Fibroblast of mammary gland (primary cell): ENCODE data around the gene CYB5A.
A peak's percentile ranks its signal among the peaks of the same experiment; 100 is the strongest.

Experiments used
- DNase-seq: peaks from one replicate; pipeline ENCODE4 v3.0.0-alpha.2; 2010; ENCODE audit warnings: low read depth
- H3K4me3 ChIP-seq: 2 replicates; pipeline ENCODE4 v1.5.1; 2011; ENCODE audit warnings: low read depth, mild to moderate bottlenecking, low read length, moderate library complexity; ENCODE audit not compliant: control insufficient read depth
- CTCF ChIP-seq: conservative IDR thresholded peaks from 2 replicates; pipeline ENCODE4 v1.5.1; 2011; ENCODE audit warnings: low read depth, low read length, inconsistent platforms; ENCODE audit not compliant: control insufficient read depth, insufficient read depth

CYB5A gene

GRCh38 chr18:74291771-74292540 lies at the start of gene CYB5A:
CYB5A (minus strand) TSS chr18:74291963; CDS start chr18:74291875, 88 bp downstream.
- peak; percentile 93 for DNase-seq
- H3K4me3 ChIP-seq, result peak within 1 kb of the TSS; percentile 90
- TF ChIP-seq CTCF, result peak; percentile 1

- no peak overlapping the region for H3K4me3 ChIP-seq
- TF ChIP-seq CTCF, result no peak
- DNase-seq, result no peak
Observed at GRCh38 chr18:74337912-74338309, 46.1 kb upstream of the CYB5A start.

- no peak for DNase-seq
- TF ChIP-seq CTCF, result no peak
- no peak overlapping the region for H3K4me3 ChIP-seq
Observed at GRCh38 chr18:74337155-74337911, 45.6 kb upstream of the CYB5A start.

- H3K4me3 ChIP-seq, result no peak overlapping the region
- no peak for DNase-seq
- TF ChIP-seq CTCF, result no peak
Observed at GRCh38 chr18:74336656-74337055, 44.9 kb upstream of the CYB5A start.

- no peak overlapping the region for H3K4me3 ChIP-seq
- TF ChIP-seq CTCF, result no peak
- no peak for DNase-seq
Observed at GRCh38 chr18:74334242-74334893, 42.6 kb upstream of the CYB5A start.

- no peak for TF ChIP-seq CTCF
- DNase-seq, result peak; percentile 82
- H3K4me3 ChIP-seq, result no peak overlapping the region
Observed at GRCh38 chr18:74333091-74333490, 41.3 kb upstream of the CYB5A start.
